ENCODE measurements around the gene NFATC4.
A peak's percentile ranks its signal among the peaks of the same experiment; 100 is the strongest.

NFATC4 gene

DNA sequence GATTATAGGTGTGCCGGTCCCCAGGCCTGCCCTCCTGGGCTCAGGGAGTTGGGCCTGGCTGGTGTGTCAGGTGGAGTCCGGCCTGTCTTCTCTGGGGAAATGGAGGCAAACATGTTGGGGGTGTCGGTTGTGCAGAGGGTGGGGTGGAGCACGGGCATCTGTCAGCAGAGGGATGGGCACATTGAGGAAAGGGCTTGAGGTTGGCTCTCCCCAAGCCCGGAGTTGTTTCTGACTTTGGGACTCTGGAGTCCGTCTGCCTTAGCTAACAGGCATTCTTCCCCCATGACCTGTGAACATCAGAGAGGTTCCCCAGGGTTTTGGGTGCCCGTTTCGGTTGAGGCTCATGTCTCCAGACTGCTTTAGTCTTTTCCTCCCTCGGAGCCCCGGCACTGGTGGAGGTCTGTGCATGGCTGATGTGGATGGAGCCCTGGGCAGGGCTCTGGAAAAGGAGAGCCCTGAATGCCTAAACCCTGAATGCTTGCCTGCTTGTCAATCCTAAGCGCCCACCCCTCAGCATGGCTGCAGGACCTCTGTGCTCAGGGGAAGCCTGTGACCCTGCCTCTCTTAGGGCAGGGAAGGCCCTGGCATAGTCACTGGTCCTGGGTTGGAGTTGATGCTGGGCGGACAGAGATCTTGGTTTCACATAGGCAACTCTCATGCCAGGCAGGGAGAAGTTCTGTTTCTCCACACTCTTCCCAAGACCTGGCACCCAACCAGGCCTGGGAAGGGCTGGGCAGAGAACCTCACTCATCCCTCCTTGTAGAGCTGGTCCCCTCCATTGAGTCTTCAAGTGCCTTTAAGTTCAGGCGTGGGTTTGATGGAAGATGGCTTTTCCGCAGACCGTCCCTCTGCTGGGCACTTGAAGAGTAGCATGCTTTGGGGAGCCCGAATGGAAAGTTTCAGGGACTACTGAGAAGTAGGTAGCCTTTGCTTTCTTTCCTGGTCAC, 43.7 kb downstream of the NFATC4 start:
- peak; percentile 21 to 51 for DNase-seq

DNA sequence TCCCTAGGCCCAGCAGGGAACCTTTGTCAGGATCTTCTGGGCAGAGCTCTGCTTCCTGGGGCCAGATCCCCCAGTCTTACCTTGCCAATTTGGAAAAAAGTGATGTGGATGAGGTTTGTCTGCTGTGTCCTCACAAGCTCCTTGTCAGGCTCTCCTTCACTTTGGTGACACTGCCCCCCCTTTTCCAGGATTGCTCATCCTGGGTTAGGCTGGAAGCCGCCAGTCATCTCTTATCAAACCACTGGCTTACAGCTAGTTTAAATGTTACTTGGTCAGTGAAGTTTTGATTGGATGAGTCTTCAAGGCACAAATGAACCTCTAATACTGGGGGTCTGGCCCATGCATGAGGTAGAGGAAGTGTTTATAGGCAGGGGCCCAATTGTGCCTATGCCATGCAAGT, 46.1 kb downstream of the NFATC4 start:
- DNase-seq = no peak

DNA sequence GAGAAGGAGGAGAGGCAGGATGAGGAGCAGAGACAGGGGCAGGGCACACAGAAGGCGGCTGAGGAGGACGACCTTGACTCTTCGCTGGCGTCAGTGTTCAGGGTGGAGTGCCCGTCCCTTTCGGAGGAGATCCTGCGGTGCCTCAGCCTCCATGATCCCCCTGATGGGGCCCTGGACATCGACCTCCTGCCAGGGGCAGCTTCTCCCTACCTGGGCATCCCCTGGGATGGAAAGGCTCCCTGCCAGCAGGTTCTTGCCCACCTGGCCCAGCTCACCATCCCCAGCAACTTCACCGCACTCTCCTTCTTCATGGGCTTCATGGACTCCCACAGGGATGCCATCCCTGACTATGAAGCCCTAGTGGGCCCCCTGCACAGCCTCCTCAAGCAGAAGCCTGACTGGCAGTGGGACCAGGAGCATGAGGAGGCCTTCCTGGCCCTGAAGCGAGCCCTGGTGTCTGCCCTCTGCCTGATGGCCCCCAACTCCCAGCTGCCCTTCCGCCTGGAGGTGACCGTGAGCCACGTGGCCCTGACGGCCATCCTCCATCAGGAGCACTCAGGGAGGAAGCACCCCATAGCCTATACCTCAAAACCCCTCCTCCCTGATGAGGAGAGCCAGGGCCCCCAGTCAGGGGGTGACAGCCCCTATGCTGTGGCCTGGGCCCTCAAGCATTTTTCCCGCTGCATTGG, 46.9 kb downstream of the NFATC4 start:
- DNase-seq = no peak

DNA sequence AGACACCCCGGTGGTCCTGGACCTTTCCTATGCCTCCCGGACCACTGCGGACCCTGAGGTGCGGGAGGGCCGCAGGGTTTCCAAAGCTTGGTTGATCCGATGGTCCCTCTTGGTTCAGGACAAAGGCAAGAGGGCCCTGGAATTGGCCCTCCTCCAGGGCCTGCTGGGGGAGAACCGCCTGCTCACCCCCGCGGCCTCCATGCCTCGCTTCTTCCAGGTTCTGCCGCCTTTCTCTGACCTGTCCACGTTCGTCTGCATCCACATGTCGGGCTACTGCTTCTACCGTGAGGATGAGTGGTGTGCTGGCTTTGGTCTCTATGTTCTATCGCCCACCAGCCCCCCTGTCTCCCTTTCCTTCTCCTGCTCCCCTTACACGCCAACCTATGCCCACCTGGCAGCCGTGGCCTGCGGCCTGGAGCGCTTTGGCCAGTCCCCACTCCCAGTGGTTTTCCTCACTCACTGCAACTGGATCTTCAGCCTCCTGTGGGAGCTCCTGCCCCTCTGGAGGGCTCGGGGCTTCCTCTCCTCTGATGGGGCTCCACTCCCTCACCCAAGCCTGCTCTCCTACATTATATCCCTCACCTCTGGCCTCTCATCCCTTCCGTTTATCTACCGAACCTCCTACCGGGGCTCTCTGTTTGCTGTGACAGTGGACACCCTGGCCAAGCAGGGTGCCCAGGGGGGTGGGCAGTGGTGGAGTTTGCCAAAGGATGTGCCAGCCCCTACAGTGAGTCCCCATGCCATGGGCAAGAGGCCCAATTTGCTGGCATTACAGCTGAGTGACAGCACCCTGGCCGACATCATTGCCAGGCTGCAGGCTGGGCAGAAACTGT, 47.7 kb downstream of the NFATC4 start:
- DNase-seq = no peak

DNA sequence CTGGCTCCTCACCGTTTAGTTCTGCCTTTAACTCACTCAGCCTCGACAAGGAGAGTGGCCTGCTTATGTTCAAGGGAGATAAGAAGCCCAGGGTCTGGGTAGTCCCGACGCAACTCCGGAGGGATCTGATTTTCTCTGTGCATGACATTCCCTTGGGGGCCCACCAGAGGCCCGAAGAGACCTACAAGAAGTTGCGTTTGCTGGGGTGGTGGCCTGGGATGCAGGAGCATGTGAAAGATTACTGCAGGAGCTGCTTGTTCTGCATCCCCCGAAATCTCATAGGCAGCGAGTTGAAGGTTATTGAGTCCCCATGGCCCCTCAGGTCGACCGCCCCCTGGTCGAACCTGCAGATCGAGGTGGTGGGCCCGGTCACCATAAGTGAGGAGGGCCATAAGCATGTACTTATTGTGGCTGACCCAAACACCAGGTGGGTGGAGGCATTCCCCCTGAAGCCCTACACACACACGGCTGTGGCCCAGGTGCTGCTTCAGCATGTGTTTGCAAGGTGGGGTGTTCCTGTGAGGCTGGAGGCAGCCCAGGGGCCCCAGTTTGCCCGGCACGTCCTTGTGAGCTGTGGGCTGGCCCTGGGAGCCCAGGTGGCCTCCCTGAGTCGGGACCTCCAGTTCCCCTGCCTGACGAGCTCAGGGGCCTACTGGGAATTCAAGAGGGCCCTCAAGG, 48.4 kb downstream of the NFATC4 start:
- DNase-seq = no peak

DNA sequence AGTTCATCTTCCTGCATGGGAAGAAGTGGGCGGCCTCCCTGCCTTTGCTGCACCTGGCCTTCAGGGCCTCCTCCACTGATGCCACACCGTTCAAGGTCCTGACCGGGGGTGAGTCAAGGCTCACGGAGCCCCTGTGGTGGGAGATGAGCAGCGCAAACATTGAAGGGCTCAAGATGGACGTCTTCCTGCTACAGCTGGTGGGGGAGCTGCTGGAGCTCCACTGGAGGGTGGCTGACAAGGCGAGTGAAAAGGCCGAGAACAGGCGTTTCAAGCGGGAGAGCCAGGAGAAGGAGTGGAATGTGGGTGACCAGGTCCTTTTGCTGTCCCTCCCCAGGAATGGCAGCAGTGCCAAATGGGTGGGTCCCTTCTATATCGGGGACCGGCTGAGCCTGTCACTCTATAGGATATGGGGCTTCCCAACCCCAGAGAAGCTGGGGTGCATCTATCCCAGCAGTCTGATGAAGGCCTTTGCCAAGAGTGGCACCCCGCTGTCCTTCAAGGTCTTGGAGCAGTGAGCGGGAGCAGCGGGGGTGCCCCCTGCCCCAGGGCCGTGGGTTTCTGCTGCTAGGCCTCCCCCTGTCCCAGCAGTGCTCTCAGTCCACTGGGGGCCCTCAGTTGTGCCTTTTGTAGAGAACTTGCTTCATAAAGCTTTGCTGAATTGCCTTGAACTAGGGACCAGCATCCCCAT, 49.1 kb downstream of the NFATC4 start:
- no peak for DNase-seq

DNA sequence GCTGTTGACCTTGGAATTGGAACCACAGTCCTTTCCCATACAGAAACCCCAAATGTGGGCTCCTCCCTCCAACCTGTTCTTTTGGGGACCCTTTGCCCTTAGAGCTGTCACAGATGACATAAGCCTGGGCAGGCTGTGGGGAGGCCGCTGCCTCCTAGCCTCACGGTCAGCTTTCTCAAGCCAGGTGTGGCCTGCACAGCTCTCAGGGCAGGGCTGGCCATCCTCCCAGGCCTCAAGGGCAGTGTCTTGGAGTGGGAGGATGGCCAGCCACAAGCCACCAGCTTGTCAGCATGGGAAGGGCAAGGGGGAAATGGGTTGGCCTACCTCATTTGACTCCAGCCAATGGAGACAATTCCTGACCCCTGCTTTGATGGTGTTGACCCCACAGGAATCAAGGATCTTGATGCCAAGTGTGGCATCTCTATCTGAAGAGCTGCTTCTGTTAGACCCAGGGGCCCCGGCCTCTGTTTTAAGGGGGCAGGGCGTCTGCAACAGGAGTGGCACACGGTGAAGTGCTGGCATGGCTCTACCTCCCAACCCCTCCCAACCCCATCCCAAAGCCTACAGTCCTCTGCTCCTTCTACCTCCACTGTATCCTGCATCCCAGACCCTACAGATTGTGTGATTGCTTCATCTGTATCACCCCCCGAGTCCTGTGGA, 50.0 kb downstream of the NFATC4 start:
- no peak for DNase-seq

DNA sequence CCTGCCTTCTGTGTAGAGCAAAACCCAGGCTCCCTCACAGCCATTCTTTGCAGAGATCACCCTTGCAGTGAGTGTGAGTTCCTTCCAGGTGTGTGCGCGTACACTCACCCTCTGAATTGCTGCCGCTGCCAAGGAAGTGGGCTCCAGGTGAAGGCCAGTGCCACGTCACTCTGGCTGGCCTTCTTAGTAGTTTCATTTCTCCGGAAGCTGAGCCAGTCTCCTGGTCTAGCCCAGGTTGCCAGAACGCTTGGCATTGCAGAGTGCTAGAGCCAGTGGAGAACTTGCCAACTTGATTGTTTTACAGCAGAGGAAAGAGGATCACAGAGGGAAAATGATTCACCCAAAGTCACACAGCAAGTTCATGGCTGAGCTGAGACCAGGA, 50.5 kb downstream of the NFATC4 start:
- no peak for DNase-seq

DNA sequence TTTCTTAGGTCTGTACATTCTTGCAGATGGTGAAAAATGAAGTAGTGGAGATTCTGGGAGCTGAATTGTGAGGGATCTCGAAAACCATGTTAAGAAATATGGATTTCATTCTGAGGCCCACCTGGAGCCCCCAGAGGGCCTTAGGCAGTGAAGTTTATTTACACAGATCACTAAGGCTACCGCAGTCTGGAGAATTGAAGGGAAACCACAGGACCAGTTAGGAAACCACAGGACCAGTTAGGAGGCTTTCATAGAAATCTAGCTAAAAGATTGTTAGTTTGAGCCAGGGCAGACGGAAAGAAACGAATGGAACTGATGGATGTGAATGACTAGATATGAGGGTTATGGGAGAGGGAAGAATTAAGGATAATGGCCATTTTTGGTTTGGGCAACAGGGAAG, 54.3 kb downstream of the NFATC4 start:
- DNase-seq = no peak

DNA sequence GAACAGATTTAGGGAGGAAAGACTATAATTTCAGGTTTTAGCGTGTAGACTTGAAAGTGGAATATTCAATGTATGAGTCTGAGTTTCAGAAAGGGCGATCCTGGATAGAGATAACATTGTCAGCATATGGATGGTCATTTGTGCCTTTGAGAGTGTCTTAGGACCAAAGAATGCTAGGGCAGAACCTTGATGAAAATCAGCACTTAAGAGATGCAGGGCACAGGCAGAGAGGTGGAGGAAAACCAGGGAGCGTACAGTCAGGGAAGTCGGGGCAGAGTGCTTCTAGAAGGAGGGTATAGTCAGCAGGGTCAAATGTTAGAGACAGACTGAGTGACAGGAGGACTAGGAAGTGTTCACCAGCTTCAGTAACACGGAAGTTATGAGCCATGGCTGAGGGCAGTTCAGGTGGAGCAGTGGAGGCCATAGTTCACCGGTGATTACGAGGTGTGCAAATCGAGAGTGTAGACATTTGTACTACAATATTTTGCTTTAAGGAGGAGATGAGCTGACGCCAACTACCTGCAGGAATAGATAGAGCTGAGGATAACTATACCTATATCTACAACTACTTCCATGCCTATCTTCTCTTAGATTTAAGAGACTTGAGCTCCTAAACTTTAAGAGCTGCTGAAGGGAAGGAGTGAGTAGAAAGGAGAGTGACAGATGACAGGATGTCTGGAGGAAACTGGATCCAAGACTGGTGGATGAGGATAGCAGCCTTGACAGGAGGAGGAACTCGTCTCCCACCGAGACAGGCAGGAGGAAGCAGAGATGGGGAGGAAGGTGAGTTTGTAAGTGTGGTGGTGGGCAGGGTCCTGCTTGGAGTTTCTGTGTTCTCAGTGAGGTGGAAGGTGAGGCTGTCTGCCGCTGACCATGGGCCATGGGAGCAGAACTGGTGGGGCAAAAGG, 55.0 kb downstream of the NFATC4 start:
- DNase-seq = no peak

DNA sequence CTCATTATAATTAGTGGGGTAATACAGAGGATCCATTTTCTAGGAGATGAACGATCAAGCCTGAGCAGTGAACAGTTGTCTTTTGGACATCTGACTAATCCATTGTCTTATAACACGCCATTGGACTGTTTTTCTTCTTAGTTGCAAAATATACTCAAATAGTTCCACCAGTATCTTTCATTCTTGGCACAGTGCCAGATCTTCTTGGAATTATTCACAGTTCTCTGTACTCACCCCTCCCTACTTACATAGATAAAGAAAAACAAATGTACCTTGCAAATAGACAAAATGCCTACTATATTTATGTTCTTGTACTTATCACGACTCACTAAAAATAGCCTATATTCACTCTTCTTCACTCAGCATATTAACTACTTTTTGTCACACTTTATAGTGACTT, 57.7 kb downstream of the NFATC4 start:
- no peak for DNase-seq

DNA sequence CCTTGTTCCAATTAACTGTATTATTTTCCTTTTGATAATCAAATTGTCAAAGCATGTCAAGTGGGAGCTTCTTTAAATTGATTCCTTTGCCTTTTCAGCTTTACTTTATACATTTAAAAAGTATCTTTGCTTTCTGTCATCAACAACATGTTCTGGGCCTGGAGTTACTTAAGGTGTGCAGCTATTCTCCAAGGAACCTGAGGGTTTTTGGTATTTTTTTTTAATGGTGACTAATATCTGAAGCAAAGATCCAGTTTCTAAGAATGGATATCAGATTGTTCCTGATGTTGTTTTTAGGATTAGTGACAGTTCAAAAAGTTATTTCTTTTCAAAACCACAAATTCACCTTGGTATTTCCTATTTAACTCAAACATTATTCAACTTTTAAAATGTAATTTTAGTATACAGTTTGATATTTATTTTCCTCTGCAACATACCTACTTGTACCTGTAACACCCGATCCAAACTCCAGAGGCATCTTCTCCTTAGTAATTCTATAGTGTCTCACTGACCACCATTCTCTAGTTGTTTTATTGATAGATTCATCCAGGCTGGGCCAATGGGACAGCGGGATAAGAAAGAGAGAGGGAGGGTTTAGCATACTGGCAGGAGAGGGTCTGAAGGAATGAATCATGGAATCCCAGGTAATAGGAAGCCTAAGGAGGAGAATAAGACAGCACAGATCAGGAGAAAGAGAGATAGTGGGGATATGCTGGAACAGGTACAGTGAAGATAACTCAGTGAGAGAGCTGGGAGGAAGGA, 58.3 kb downstream of the NFATC4 start:
- no peak for DNase-seq

DNA sequence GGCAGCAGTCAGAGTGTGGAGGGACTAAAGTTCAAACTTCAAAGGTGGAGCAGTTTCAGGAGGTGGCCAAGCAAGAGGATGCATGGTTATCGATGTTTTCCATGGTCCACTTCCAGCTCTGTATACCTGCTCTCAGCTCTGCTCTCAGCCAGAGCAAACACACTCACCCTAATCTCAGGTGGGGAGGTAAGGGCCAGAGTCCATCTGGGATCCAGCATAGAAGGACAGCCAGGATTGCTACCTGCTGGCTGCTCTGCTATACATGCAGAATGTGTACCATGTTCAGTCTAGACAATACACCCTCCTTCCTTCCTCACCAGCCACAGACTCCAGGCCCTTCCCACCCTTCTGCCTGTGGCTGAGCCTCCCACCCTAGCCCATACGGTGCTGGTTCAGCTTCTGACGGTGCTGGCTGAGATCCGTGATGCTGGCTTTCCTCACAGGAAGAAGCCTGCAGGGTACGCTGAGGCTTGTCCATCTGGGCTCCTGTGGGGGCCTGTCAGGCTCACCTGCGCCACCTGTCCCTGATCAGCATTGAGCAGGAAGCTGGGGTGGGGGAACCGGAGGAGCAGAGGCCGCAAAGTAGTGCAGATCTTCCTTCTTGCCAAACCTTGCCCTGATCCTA, 59.0 kb downstream of the NFATC4 start:
- no peak for DNase-seq

DNA sequence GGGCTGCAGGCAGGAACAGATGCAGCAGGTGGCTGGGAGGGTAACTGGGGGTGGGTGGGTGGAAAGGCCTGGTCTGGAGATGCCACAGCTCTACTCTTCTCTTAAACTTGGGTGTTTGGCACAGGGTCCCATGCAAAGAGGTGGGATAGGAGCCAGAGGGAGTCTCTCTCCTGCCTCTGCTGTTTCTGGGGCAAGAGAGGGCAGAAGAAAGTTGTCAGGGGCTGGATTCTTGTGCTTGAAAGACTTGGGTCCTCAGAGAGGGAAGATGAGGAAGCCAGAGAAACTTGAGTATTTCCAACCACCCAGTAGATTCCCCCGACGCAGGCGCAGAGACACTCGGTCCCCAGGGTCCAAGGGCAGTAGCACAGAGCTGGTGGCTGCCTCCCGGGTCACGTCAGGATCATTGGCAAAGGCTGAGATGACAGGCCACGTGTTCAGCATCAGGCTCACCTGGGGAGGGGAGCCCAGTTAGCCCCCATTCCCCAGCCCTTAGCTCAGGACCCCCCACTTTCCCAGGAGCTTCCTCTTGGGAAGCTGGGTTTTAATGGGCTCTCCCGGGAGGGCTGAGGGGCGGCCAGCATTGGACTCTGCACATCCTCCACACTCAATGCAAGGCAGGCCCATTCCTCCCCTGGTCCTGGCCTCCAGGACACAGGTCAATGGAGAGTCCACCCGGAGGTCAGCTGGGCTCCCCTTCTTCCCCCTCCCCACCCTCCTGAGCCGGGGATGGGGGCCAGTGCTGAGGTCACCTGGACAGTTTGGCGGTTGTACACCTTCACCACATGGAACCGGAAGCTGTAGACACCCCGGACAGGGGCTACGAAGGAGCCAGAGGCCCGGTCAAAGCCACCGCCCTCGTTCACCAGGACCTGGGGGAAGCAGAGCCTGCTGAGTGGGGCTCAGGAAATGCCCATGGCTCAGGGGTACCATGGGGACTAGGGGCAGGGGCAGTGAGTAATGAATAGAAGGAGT, 59.8 kb downstream of the NFATC4 start:
- no peak for DNase-seq

DNA sequence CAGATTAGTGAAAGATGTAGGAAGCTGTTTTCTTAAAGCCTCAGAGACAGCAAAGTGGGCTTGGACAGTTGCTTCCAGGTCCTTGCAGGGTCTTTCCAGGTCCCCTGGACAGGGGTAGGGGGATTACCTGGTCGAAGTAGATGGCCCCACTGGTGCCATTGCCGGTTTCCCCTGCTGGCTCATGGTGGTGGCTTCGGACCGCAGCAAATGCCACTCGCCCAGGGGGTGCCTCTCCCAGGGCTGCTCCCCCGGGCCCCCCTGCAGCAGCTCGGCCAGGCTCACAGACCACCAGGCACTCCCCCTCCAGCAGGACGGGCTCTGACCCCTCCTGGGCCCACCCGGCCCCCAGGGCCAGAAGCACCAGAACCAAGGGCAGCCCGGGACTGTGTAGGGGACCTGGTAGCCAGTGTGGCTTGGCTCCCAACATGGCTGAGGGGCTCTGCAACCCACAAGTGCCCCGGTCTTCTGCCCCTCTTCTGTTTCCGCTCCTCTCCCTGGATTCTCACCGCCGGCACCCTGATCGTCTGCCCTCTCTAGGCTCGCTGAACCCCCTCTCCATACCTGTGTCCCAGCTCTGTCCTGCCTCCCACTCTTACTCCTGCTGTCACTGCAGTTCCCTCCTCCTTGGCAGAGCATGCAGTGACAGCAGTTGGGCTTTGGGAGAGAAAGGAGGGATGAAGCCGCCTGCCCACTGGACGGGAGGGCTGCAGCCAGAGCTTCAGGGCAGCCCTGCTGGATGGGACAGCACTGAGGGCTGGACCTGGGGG, 60.8 kb downstream of the NFATC4 start:
- DNase-seq = no peak
